Activated CD8-positive, alpha-beta memory T cell treated with anti-CD3 and anti-CD28 coated beads, Interleukin-2, amount 50 U/mL, for 24 hours (primary cell): ENCODE results near the gene RAB31.

ENCODE experiments used
- DNase-seq: peaks from one replicate; pipeline ENCODE4 v3.0.0-alpha.2; 2020; ENCODE audit errors: extremely low read depth

The RAB31 gene

GRCh38 chr18:9866627-9867026 is 158.5 kb downstream of the RAB31 start:
- no peak for DNase-seq

- no peak for DNase-seq
These were observed 159.0 kb downstream of the RAB31 start for GRCh38 chr18:9867071-9867594.

- DNase-seq, result no peak
These were observed 161.0 kb downstream of the RAB31 start for GRCh38 chr18:9868857-9869714.

GRCh38 chr18:9869715-9870430 is 161.8 kb downstream of the RAB31 start:
- no peak for DNase-seq

GRCh38 chr18:9870431-9871008 is 162.4 kb downstream of the RAB31 start:
- DNase-seq, result no peak

GRCh38 chr18:9871244-9871746 is 163.2 kb downstream of the RAB31 start:
- DNase-seq, result no peak

GRCh38 chr18:9872823-9873222 is 164.7 kb downstream of the RAB31 start:
- no peak for DNase-seq

GRCh38 chr18:9874728-9875127 is 166.6 kb downstream of the RAB31 start:
- no peak for DNase-seq

- DNase-seq, result no peak
These were observed 168.2 kb downstream of the RAB31 start for GRCh38 chr18:9876212-9876866.

GRCh38 chr18:9876867-9877654 is 169.0 kb downstream of the RAB31 start:
- DNase-seq, result no peak

- DNase-seq, result no peak
These were observed 169.5 kb downstream of the RAB31 start for GRCh38 chr18:9877655-9878014.

- DNase-seq, result no peak
These were observed 170.0 kb downstream of the RAB31 start for GRCh38 chr18:9878095-9878494.

GRCh38 chr18:9878783-9879242 is 170.7 kb downstream of the RAB31 start:
- DNase-seq, result no peak

GRCh38 chr18:9884090-9884489 is 176.0 kb downstream of the RAB31 start:
- DNase-seq, result no peak

- no peak for DNase-seq
These were observed 176.5 kb downstream of the RAB31 start for GRCh38 chr18:9884532-9885140.

- no peak for DNase-seq
These were observed 177.3 kb downstream of the RAB31 start, which contains the start of gene TXNDC2 for GRCh38 chr18:9885170-9886004. Gene TXNDC2 (plus strand): TSS chr18:9885973. CDS start chr18:9886681, 708 bp downstream.

GRCh38 chr18:9886005-9886348 is 177.9 kb downstream of the RAB31 start:
- DNase-seq, result no peak

GRCh38 chr18:9887992-9888391 is 179.9 kb downstream of the RAB31 start:
- no peak for DNase-seq

- no peak for DNase-seq
These were observed 182.1 kb downstream of the RAB31 start for GRCh38 chr18:9890196-9890595.

GRCh38 chr18:9890957-9891356 is 182.9 kb downstream of the RAB31 start:
- no peak for DNase-seq
